Measurements from ENCODE around the gene AGPAT4. TPM values are rescaled to one million over a fixed set of nuclear protein-coding genes. Genes with fewer than 3 reads are reported as not detected.
A peak's percentile ranks its signal among the peaks of the same experiment; 100 is the strongest.

The AGPAT4 gene
- total RNA-seq, 2 experiments from 2014 or later, result 0.95 to 1.3 TPM

DNA sequence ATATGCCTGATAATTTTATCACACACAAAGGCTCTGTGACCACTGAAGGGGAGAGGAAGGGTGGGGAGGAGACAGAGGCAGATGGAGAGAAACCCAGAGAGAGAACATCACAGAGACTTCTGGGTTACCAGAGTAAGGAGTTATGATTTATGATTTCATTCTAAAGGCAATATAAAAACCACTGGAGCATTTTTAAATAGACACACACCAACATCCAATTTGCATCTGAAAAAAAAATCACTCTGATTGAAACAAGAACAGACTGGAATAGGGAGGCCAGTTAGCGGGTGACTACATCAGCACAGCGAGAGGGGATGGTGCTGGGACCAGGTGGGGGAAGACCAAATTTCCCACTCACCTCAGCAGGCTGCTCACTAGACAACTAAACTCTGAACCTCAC, 104.8 kb downstream of the AGPAT4 start:
- intact Hi-C loops (cut with micrococcal nuclease; ENCODE audit: unreplicated experiment), result no loop called here
- DNase-seq (ENCODE audit: low spot score), result peak; percentile 5
- POLR2A ChIA-PET, result interaction anchor here (0.7 to 1.2 kb wide), 3 partner anchors 9 to 170 kb away, joined by 3 to 4 read pairs (median 3); no protein-coding TSS in a partner anchor
- H3K36me3 ChIP-seq (ENCODE audit: insufficient read depth, low read length), result no peaks in the 10 kb centered on the region; the same call in 1 of the 2 replicates
- peaks cover 34% of the 10 kb centered on the region for H3K4me1 ChIP-seq (ENCODE audit: insufficient read depth, low read length, poor library complexity, severe bottlenecking)
- no peaks in the 10 kb centered on the region for H4K20me1 ChIP-seq (ENCODE audit: insufficient read depth, low read length)
- TF ChIP-seq, protein P1, sequence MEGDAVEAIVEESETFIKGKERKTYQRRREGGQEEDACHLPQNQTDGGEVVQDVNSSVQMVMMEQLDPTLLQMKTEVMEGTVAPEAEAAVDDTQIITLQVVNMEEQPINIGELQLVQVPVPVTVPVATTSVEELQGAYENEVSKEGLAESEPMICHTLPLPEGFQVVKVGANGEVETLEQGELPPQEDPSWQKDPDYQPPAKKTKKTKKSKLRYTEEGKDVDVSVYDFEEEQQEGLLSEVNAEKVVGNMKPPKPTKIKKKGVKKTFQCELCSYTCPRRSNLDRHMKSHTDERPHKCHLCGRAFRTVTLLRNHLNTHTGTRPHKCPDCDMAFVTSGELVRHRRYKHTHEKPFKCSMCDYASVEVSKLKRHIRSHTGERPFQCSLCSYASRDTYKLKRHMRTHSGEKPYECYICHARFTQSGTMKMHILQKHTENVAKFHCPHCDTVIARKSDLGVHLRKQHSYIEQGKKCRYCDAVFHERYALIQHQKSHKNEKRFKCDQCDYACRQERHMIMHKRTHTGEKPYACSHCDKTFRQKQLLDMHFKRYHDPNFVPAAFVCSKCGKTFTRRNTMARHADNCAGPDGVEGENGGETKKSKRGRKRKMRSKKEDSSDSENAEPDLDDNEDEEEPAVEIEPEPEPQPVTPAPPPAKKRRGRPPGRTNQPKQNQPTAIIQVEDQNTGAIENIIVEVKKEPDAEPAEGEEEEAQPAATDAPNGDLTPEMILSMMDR (conservative IDR thresholded peaks at IDR 0.05; ENCODE audit: low read length), result no peak
- no peak for TF ChIP-seq EZH2phosphoT487 (IDR thresholded peaks at IDR 0.05; ENCODE audit: borderline replicate concordance, low read depth, low read length)
- no peaks in the 10 kb centered on the region for H3K9me3 ChIP-seq (ENCODE audit: low read length)
- peak overlapping the region; percentile 77 for H3K27ac ChIP-seq (ENCODE audit: low read depth, low read length, poor library complexity, severe bottlenecking)
- CTCF ChIA-PET (ENCODE audit: unreplicated experiment), result no interaction called here
- no peaks in the 10 kb centered on the region for H3K79me2 ChIP-seq (ENCODE audit: insufficient read depth, low read depth, low read length)
- peak overlapping the region; percentile 58 for H3K4me2 ChIP-seq (ENCODE audit: low read length)
- H3K4me3 ChIP-seq (ENCODE audit: low read depth, low read length, poor library complexity, severe bottlenecking), result peak overlapping the region; percentile 17
- no TSS peak for BruUV-seq (replicated peaks)
- H3K9me2 ChIP-seq (ENCODE audit: insufficient read depth, low read length), result no peaks in the 10 kb centered on the region
- H2AFZ ChIP-seq (ENCODE audit: low read length), result peak overlapping the region; percentile 80; the same call in 1 of the 2 replicates

DNA sequence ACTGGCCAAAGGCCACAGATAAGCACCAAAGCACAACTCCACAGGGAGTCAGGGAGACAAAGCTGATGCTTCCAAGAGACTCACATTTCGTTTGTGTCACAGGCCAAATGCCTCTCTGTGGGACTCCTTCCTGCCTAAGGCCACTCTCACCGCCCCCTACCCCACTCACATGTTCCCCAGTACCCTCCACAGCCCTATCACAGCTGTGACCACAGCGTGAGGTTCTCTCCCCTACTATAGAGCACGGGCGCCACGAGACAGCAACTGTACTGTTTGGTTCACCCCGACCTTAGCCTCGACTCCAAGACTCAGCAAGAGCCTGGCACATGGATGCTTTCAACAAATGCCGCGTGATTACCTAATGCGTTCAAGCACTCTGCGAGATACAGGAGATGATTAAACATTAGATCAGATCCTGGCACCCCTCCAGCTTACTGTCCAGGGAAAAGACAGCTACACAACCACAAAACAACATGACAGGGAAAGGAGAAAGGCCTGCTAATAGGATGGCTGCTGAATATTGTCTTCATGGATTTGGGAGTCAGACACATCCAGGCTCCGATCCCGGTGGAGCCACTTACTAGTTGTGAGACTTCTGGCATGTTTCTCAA, 105.5 kb downstream of the AGPAT4 start:
- H3K36me3 ChIP-seq (ENCODE audit: insufficient read depth, low read length), result no peaks in the 10 kb centered on the region; the same call in 1 of the 2 replicates
- no TSS peak for BruUV-seq (replicated peaks)
- peaks cover 34% of the 10 kb centered on the region for H3K4me1 ChIP-seq (ENCODE audit: insufficient read depth, low read length, poor library complexity, severe bottlenecking)
- no peaks in the 10 kb centered on the region for H3K9me3 ChIP-seq (ENCODE audit: low read length)
- H3K4me2 ChIP-seq (ENCODE audit: low read length), result peak overlapping the region; percentile 58
- ChIA-PET CTCF (ENCODE audit: unreplicated experiment) (no interaction called here), POLR2A (no interaction called here)
- H3K4me3 ChIP-seq (ENCODE audit: low read depth, low read length, poor library complexity, severe bottlenecking), result no peak overlapping the region
- no peaks in the 10 kb centered on the region for H3K79me2 ChIP-seq (ENCODE audit: insufficient read depth, low read depth, low read length)
- H2AFZ ChIP-seq (ENCODE audit: low read length), result peak overlapping the region; percentile 80; the same call in 1 of the 2 replicates
- H3K27ac ChIP-seq (ENCODE audit: low read depth, low read length, poor library complexity, severe bottlenecking), result no peak overlapping the region
- intact Hi-C loops (cut with micrococcal nuclease; ENCODE audit: unreplicated experiment), result no loop called here
- no peaks in the 10 kb centered on the region for H4K20me1 ChIP-seq (ENCODE audit: insufficient read depth, low read length)
- H3K9me2 ChIP-seq (ENCODE audit: insufficient read depth, low read length), result no peaks in the 10 kb centered on the region
- no peak for DNase-seq (ENCODE audit: low spot score)
- TF ChIP-seq EZH2phosphoT487 (IDR thresholded peaks at IDR 0.05; ENCODE audit: borderline replicate concordance, low read depth, low read length), result no peak
- TF ChIP-seq, protein P1 (conservative IDR thresholded peaks at IDR 0.05; ENCODE audit: low read length), result no peak

DNA sequence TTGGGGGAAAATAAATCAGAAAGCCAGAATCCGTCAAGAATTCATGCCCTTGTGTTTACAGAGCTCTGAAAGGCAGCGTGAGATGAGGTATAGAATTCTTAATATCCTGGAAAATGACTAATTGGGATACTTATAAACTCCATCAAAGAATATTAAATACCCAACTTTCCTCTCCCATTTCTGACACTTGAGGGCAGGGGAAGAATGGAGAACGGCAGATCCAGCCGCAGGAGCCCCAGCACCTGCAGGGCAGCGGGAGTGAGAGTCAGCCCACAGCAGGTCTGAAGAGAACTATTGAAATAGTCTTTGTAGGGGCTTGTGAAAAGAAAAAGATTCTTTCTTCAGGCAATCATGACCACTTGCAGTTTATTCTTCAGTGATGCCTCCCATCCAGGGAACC, 107.2 kb downstream of the AGPAT4 start:
- TF ChIP-seq EZH2phosphoT487 (IDR thresholded peaks at IDR 0.05; ENCODE audit: borderline replicate concordance, low read depth, low read length), result no peak
- TF ChIP-seq, protein P1 (conservative IDR thresholded peaks at IDR 0.05; ENCODE audit: low read length), result no peak
- ChIA-PET POLR2A (no interaction called here), CTCF (ENCODE audit: unreplicated experiment) (no interaction called here)
- H3K4me1 ChIP-seq (ENCODE audit: insufficient read depth, low read length, poor library complexity, severe bottlenecking), result peaks cover 33% of the 10 kb centered on the region
- no peaks in the 10 kb centered on the region for H3K79me2 ChIP-seq (ENCODE audit: insufficient read depth, low read depth, low read length)
- DNase-seq (ENCODE audit: low spot score), result no peak
- no peak overlapping the region for H3K4me3 ChIP-seq (ENCODE audit: low read depth, low read length, poor library complexity, severe bottlenecking)
- no peak overlapping the region for H3K27ac ChIP-seq (ENCODE audit: low read depth, low read length, poor library complexity, severe bottlenecking)
- no peaks in the 10 kb centered on the region for H4K20me1 ChIP-seq (ENCODE audit: insufficient read depth, low read length)
- BruUV-seq (replicated peaks), result no TSS peak
- H3K9me3 ChIP-seq (ENCODE audit: low read length), result no peaks in the 10 kb centered on the region
- no peak overlapping the region for H3K4me2 ChIP-seq (ENCODE audit: low read length)
- no peak overlapping the region for H2AFZ ChIP-seq (ENCODE audit: low read length)
- no peaks in the 10 kb centered on the region for H3K9me2 ChIP-seq (ENCODE audit: insufficient read depth, low read length)
- intact Hi-C loops (cut with micrococcal nuclease; ENCODE audit: unreplicated experiment), result no loop called here
- H3K36me3 ChIP-seq (ENCODE audit: insufficient read depth, low read length), result no peaks in the 10 kb centered on the region
